RPMI7951 (cell line): ENCODE measurements around the gene UHRF2. TPM values are rescaled to one million over a fixed set of nuclear protein-coding genes. Genes with fewer than 3 reads are reported as not detected.
A peak's percentile ranks its signal among the peaks of the same experiment; 100 is the strongest.
"Not testable (repeated sequence)": the region's sequence is repeated elsewhere in the genome, so short reads cannot be mapped to it uniquely, and the experiment has no call there.

Experiments
- DNase-seq: peaks from one replicate; pipeline ENCODE4 v3.0.0-alpha.2; 2012; ENCODE audit warnings: low read depth
- total RNA-seq: library from RNA; depleted of rRNA; stranded (reverse); fragments of >200 nt; shearing (Covaris generic); gene quantifications from 2 replicates; pipeline ENCODE4 v1.2.3, GENCODE V29; 2014; rRNA removed

The UHRF2 gene
- total RNA-seq, result 36.2 and 39.9 TPM in 2 replicates

- DNase-seq, result peak; percentile 95
Observed at GRCh38 chr9:6412487-6413364, at the start of gene UHRF2. Gene UHRF2, plus strand, starts transcription at chr9:6413199. Its CDS starts 292 bp downstream, at chr9:6413491.

GRCh38 chr9:6367128-6367890 is 45.7 kb upstream of the UHRF2 start:
- DNase-seq, result no peak

GRCh38 chr9:6368831-6369230 is 44.2 kb upstream of the UHRF2 start:
- DNase-seq, result no peak

- DNase-seq, result not testable (repeated sequence)
Observed at GRCh38 chr9:6381477-6382012, 31.5 kb upstream of the UHRF2 start.

GRCh38 chr9:6382681-6383080 is 30.3 kb upstream of the UHRF2 start:
- peak; percentile 5 for DNase-seq

- DNase-seq, result peak; percentile 54
Observed at GRCh38 chr9:6383551-6384225, 29.3 kb upstream of the UHRF2 start.

- DNase-seq, result no peak
Observed at GRCh38 chr9:6384732-6385131, 28.3 kb upstream of the UHRF2 start.

GRCh38 chr9:6399071-6399470 is 13.9 kb upstream of the UHRF2 start:
- DNase-seq, result no peak

- DNase-seq, result no peak
Observed at GRCh38 chr9:6405371-6405770, 7.6 kb upstream of the UHRF2 start.

- no peak for DNase-seq
Observed at GRCh38 chr9:6407778-6408177, 5.2 kb upstream of the UHRF2 start.

GRCh38 chr9:6408320-6408719 is 4.7 kb upstream of the UHRF2 start:
- no peak for DNase-seq

GRCh38 chr9:6409811-6410210 is 3.2 kb upstream of the UHRF2 start:
- no peak for DNase-seq

- DNase-seq, result no peak
Observed at GRCh38 chr9:6410633-6411032, 2.4 kb upstream of the UHRF2 start.

GRCh38 chr9:6413365-6414246 is 607 bp downstream of the UHRF2 start:
- DNase-seq, result peak; percentile 5

- DNase-seq, result peak; percentile 49
Observed at GRCh38 chr9:6414247-6414641, 1.2 kb downstream of the UHRF2 start.

GRCh38 chr9:6415266-6415665 is 2.3 kb downstream of the UHRF2 start:
- peak; percentile 6 for DNase-seq

GRCh38 chr9:6417186-6417585 is 4.2 kb downstream of the UHRF2 start:
- DNase-seq, result peak; percentile 15

- DNase-seq, result no peak
Observed at GRCh38 chr9:6418764-6419163, 5.8 kb downstream of the UHRF2 start.

- no peak for DNase-seq
Observed at GRCh38 chr9:6424940-6425339, 11.9 kb downstream of the UHRF2 start.

- DNase-seq, result no peak
Observed at GRCh38 chr9:6426117-6426516, 13.1 kb downstream of the UHRF2 start.
